Measurements from ENCODE around the gene RNF208. TPM values are rescaled to one million over a fixed set of nuclear protein-coding genes. Genes with fewer than 3 reads are reported as not detected.

Gene RNF208
- total and polyA plus RNA-seq, 2 of the 4 experiments (the other 2 are of a cell fraction) = 1.2 TPM; not detected in 1

GRCh38 chr9:137253717-137254623 is 31.9 kb upstream of the RNF208 start:
- Histone ChIP-seq H3K23ac (ENCODE audit: low read depth, low read length) (peak overlapping the region; percentile 31), H3K4me3 (ENCODE audit: insufficient read depth, low read depth, low read length) (peak overlapping the region; percentile 91), H2AK9ac (replicated peaks; ENCODE audit: low read depth, low read length, poor library complexity) (peak overlapping the region; percentile 98), H3K27me3 (ENCODE audit: control insufficient read depth, insufficient read depth, low read length) (no peaks in the 10 kb centered on the region), H3K36me3 (ENCODE audit: control insufficient read depth, insufficient read depth, low read length) (peaks cover 15% of the 10 kb centered on the region), H3K4me2 (ENCODE audit: low read depth, low read length) (peak overlapping the region; percentile 90), H3K14ac (replicated peaks; ENCODE audit: low read depth, low read length) (peak overlapping the region; percentile 78), H3K4ac (ENCODE audit: low read depth, low read length) (peak overlapping the region; percentile 54), H3K4me1 (ENCODE audit: control insufficient read depth, insufficient read depth, low read length) (peaks cover 11% of the 10 kb centered on the region), H2AFZ (replicated peaks; ENCODE audit: low read length, poor library complexity) (peak overlapping the region; percentile 99), H3K9me1 (ENCODE audit: insufficient read depth, low read length) (no peaks in the 10 kb centered on the region), H3K9ac (ENCODE audit: low read depth, low read length) (peak overlapping the region; percentile 88), H3K56ac (ENCODE audit: extremely low read depth, insufficient read depth, low read length) (no peak overlapping the region), H3K79me1 (ENCODE audit: low read depth in 1 of 2, low read length in 2 of 2) (peaks cover 11 to 32% of the 10 kb centered on the region in 2 experiments; a peak in 3 of 4 replicates), H3K18ac (ENCODE audit: low read depth, low read length) (no peak overlapping the region), H2AK5ac (ENCODE audit: low read depth, low read length) (peak overlapping the region; percentile 49), H4K20me1 (ENCODE audit: insufficient read depth, low read length) (peaks cover 11% of the 10 kb centered on the region), H2BK5ac (ENCODE audit: low read depth, low read length, poor library complexity, severe bottlenecking) (no peak overlapping the region), H3K9me3 (ENCODE audit: control insufficient read depth, insufficient read depth, low read length) (no peaks in the 10 kb centered on the region), H2BK15ac (ENCODE audit: low read depth, low read length) (no peak overlapping the region), H2BK20ac (ENCODE audit: low read depth, low read length) (no peak overlapping the region), H4K91ac (ENCODE audit: insufficient read depth, low read depth, low read length) (no peak overlapping the region; the same call in 1 of the 2 replicates), H3K27ac (ENCODE audit: insufficient read depth, low read length) (peak overlapping the region; percentile 84; the same call in 1 of the 2 replicates), H2BK120ac (ENCODE audit: low read depth, low read length) (no peak overlapping the region), H4K8ac (ENCODE audit: low read depth in 2 of 2, low read length in 2 of 2) (peak overlapping the region; percentile 75 to 94; a peak in 2 of 4 replicates), H4K5ac (ENCODE audit: low read depth, low read length) (no peak overlapping the region)
- intact Hi-C loops (cut with micrococcal nuclease) = no loop called here
- ChIA-PET POLR2A (ENCODE audit: unreplicated experiment) (interaction anchor here (1.2 to 2.3 kb wide), 2 partner anchors 9 to 13 kb away, joined by 5 to 9 read pairs; no protein-coding TSS in a partner anchor), CTCF (interaction anchor here (0.8 kb wide), 1 partner anchor 17 kb away, joined by 3 read pairs; no protein-coding TSS in a partner anchor)
- no TSS peak for BruUV-seq (replicated peaks)
- WGBS, 2 experiments (ENCODE audit: extremely low coverage in 2 of 2, insufficient read length in 1 of 2) = 60% methylated on average over 15 of the region's 21 CpGs; no CpG with 5 or more reads in 1 of the 2 experiments
- no peak for TF ChIP-seq CTCF (conservative IDR thresholded peaks at IDR 0.05; ENCODE audit: low read depth, low read length)
- no peak for TF ChIP-seq MAFK (IDR thresholded peaks at IDR 0.05; ENCODE audit: low read depth, low read length)
- DNase-seq = no peak
- ATAC-seq (ENCODE audit: low read depth) = peak; percentile 1; the same call in 1 of the 2 replicates
- in situ Hi-C loops (cut with MboI; ENCODE audit: low sequenced_read_pairs) = no loop called here
- dilution Hi-C loops (cut with HindIII; ENCODE audit: low sequenced_read_pairs, unreplicated experiment) = no loop called here
